Coronary artery (tissue), 2 donors: ENCODE measurements around the gene BPIFB4.
"Not testable (repeated sequence)": the region's sequence is repeated elsewhere in the genome, so short reads cannot be mapped to it uniquely, and the experiment has no call there.

ENCODE experiments used
- DNase-seq: peaks from one replicate; pipeline ENCODE4 v3.0.0-alpha.2; 2017; ENCODE audit warnings: low spot score
- H3K27ac ChIP-seq, 2 donors: fragments of 200-600 bp; sonication (generic); one replicate each; pipeline ENCODE4 v1.5.1; 2016 to 2019
- H3K4me3 ChIP-seq: fragments of 200-600 bp; sonication (generic); 2 replicates; pipeline ENCODE4 v1.5.1; 2016; ENCODE audit warnings: mild to moderate bottlenecking, moderate library complexity
- TF ChIP-seq, protein P1 (sequence below): fragments of 200-600 bp; sonication (generic); IDR thresholded peaks from one replicate; pipeline ENCODE4 v1.5.1; 2019; ENCODE audit warnings: antibody characterized with exemption

The BPIFB4 gene

DNA sequence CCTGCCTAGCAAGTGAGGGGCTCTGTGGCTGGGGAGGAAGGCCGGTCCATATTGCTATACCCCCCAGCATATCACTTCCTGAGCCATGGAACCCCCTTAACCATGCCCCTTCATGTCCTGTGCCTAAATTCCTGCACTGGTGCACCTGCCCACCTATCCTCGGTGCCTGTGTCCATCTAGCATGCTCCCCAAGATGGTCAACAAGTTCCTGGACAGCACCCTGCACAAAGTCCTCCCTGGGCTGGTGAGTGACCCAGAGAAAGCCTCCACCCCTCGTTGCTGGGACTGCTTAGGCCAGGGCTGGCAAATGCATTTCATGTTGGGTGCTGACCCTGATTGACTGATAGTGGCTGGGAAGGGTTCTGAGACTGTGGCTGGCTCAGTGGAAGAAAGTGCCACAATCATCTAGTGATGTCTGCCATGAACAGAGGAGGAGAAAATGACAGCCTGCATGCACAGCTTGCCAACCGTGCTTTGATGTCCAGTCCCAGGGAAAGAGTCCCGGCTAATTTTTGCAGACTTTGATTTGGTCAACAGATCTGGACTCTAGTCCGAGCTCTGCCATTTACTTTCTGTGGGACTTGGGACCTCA, 44.4 kb upstream of the BPIFB4 start:
- TF ChIP-seq, protein P1, sequence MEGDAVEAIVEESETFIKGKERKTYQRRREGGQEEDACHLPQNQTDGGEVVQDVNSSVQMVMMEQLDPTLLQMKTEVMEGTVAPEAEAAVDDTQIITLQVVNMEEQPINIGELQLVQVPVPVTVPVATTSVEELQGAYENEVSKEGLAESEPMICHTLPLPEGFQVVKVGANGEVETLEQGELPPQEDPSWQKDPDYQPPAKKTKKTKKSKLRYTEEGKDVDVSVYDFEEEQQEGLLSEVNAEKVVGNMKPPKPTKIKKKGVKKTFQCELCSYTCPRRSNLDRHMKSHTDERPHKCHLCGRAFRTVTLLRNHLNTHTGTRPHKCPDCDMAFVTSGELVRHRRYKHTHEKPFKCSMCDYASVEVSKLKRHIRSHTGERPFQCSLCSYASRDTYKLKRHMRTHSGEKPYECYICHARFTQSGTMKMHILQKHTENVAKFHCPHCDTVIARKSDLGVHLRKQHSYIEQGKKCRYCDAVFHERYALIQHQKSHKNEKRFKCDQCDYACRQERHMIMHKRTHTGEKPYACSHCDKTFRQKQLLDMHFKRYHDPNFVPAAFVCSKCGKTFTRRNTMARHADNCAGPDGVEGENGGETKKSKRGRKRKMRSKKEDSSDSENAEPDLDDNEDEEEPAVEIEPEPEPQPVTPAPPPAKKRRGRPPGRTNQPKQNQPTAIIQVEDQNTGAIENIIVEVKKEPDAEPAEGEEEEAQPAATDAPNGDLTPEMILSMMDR: no peak
- DNase-seq: no peak
- no peak overlapping the region for H3K4me3 ChIP-seq
- no peak overlapping the region for H3K27ac ChIP-seq

DNA sequence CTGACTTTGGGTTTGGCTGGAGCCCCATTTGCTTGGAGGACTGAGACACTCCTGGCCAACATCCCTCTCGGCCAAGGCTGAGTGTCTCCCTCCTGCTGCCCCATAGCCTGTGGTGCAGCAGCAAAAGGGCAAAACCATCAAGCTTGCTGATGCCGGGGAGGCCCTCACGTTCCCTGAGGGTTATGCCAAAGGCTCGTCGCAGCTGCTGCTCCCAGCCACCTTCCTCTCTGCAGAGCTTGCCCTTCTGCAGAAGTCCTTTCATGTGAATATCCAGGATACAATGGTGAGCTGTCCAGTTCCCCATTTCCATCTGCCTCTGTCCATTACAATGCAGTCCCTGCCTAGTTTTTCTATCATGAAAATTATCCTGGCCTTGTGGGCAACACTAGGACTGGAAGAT, 42.0 kb upstream of the BPIFB4 start:
- no peak for DNase-seq
- Histone ChIP-seq H3K27ac (no peak overlapping the region), H3K4me3 (no peak overlapping the region)
- TF ChIP-seq, protein P1: no peak

DNA sequence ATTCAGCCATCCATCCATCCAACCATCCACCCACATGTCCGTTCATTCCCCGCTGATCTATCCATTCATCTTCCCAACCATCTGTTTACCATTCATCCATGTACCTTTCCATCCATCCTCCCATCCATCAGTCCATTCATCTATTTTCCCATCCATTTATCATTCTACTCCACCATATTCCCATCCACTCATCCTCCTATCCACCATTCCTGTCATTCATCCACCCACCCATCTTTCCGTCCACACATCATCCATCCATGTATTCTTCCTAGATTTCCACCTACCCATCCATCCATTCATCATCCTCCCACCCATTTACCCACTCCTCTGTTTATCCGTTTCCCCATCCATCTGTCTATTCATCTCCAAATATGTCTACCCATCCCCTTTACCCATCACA, 41.2 kb upstream of the BPIFB4 start:
- no peak for DNase-seq
- H3K27ac ChIP-seq: no peak overlapping the region
- H3K4me3 ChIP-seq: no peak overlapping the region
- TF ChIP-seq, protein P1: no peak

DNA sequence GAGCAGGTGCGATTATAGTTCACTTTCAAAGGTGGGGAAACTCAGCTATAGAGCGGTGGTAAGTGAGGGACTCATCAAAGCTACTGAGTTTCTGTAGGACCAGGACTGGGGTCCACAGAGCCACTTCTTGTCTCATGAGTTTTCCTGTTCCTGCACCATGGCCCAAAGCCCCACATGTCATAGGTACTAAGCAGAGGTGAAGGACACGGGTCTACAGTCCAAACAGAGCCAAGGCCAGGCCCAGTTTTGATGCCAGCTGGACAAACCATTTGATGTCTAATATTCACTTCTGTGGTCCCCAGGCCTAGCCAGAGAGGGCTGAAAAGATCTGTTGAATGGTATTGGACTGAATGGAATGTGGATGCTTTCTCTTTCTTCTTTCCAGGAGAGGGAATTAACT, 37.0 kb upstream of the BPIFB4 start:
- Histone ChIP-seq H3K27ac (no peak overlapping the region), H3K4me3 (no peak overlapping the region)
- TF ChIP-seq, protein P1: no peak
- no peak for DNase-seq

DNA sequence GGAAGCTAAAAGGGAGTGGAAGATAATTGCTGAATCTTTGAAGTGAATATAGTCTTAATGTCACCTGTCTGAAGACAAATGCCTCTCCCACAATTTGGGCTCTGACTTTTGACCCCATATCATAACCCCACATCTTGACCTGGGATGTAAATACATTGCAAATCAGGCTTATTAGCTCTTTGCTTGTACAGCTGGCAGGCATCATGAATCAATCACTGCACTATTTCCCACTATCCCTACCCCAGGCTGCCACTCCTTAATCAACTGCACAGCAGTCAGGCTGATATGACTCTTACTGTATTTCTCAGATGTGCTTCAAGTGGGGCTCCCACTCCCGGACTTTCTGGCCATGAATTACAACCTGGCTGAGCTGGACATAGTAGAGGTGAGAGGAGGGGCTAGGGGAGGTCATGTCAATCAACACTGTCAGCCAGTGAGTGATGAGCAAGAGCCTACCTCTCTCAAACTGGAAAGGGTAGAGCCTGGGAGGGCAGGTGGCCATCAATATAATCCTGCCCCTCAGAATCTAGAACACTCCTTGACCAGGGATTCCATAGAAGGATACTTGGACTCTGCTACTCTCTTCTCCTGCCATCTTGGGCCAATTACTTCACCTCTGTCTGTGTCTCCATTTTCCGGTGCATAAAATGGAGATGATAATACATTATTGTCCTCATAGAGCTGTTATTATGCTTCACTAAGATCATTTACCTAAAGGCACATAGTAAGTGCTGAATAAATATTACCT, 36.3 kb upstream of the BPIFB4 start:
- no peak overlapping the region for H3K4me3 ChIP-seq
- TF ChIP-seq, protein P1: no peak
- no peak overlapping the region for H3K27ac ChIP-seq
- no peak for DNase-seq

DNA sequence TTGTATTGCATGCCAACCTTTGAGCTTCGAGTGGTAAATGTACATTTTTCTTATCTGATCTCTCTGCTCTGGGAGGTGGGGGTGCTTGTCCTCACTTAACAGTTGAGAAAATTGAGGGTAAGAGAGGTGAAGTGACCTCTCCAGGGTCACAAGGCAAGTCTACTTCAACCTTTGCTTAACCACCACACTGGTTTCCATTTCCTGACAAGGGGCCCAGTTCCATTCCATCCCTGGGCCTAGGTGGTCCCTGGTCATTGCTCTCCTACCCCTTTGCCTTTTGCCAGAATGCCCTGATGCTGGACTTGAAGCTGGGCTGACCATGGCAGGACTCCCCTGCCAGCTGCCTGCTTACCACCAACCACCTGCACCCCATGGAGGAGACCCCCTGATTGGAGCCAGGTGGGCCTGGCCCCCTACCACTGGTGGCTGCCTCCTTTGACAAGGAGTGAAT, 35.7 kb upstream of the BPIFB4 start:
- no peak overlapping the region for H3K27ac ChIP-seq
- no peak overlapping the region for H3K4me3 ChIP-seq
- DNase-seq: no peak
- TF ChIP-seq, protein P1: no peak

DNA sequence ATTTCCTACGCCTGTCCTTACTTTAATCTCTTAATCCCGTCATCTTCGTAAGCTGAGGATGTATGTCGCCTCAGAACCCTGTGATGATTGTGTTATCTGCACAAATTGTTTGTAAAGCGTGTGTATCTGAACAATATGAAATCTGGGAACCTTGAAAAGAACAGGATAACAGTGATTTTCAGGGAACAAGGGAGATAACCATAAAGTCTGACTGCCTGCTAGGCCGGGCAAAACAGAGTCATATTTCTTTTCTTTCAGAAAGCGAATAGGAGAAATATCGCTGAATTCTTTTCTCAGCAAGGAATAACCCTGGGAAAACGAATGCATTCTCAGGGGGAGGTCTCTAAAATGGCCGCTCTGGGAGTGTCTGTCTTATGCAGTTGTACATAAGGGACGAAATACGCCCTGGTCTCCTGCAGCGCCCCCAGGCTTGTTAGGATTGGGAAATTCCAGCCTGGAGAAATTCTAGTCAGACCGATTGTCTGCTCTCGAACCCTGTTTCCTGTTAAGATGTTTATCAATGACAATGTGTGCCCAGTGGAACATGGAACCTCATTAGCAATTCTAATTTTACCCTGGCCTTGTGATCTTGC, 34.2 kb upstream of the BPIFB4 start:
- not testable (repeated sequence) for H3K4me3 ChIP-seq, DNase-seq, H3K27ac ChIP-seq
